Measurements from ENCODE around the gene PRDM16. TPM values are rescaled to one million over a fixed set of nuclear protein-coding genes. Genes with fewer than 3 reads are reported as not detected.

Gene PRDM16
- total RNA-seq, 1 donor from 2014 or later = not detected

GRCh38 chr1:3027611-3028371 is 41.2 kb upstream of the PRDM16 start:
- Mint-ChIP-seq H3K27ac (no peak overlapping the region), H3K4me3 (ENCODE audit: low read depth) (no peak overlapping the region), H3K4me1 (ENCODE audit: low read depth) (no peaks in the 10 kb centered on the region), H3K9me3 (no peaks in the 10 kb centered on the region), H3K36me3 (ENCODE audit: low read depth) (no peaks in the 10 kb centered on the region), H3K27me3 (ENCODE audit: low read depth) (no peaks in the 10 kb centered on the region)
- no peak for DNase-seq (ENCODE audit: low spot score)
- intact Hi-C loops (cut with micrococcal nuclease) = no loop called here

GRCh38 chr1:3028531-3029282 is 40.3 kb upstream of the PRDM16 start:
- DNase-seq (ENCODE audit: low spot score) = no peak
- Mint-ChIP-seq H3K27ac (no peak overlapping the region), H3K27me3 (ENCODE audit: low read depth) (no peaks in the 10 kb centered on the region)

GRCh38 chr1:3029481-3029961 is 39.5 kb upstream of the PRDM16 start:
- H3K27ac Mint-ChIP-seq = no peak overlapping the region
- DNase-seq (ENCODE audit: low spot score) = no peak
- no peaks in the 10 kb centered on the region for H3K4me1 Mint-ChIP-seq (ENCODE audit: low read depth)
- H3K36me3 Mint-ChIP-seq (ENCODE audit: low read depth) = no peaks in the 10 kb centered on the region
- H3K9me3 Mint-ChIP-seq = no peaks in the 10 kb centered on the region
- no peaks in the 10 kb centered on the region for H3K27me3 Mint-ChIP-seq (ENCODE audit: low read depth)
- intact Hi-C loops (cut with micrococcal nuclease) = no loop called here
- H3K4me3 Mint-ChIP-seq (ENCODE audit: low read depth) = no peak overlapping the region

More at GRCh38 chr1:3028531-3029282, 40.3 kb upstream of the PRDM16 start:
- Mint-ChIP-seq H3K4me3 (ENCODE audit: low read depth) (no peak overlapping the region), H3K36me3 (ENCODE audit: low read depth) (no peaks in the 10 kb centered on the region), H3K4me1 (ENCODE audit: low read depth) (no peaks in the 10 kb centered on the region), H3K9me3 (no peaks in the 10 kb centered on the region)
- intact Hi-C loops (cut with micrococcal nuclease) = no loop called here

- Mint-ChIP-seq H3K4me3 (ENCODE audit: low read depth) (no peak overlapping the region), H3K9me3 (no peaks in the 10 kb centered on the region), H3K4me1 (ENCODE audit: low read depth) (no peaks in the 10 kb centered on the region), H3K36me3 (ENCODE audit: low read depth) (no peaks in the 10 kb centered on the region), H3K27ac (no peak overlapping the region), H3K27me3 (ENCODE audit: low read depth) (no peaks in the 10 kb centered on the region)
- intact Hi-C loops (cut with micrococcal nuclease) = no loop called here
- no peak for DNase-seq (ENCODE audit: low spot score)
Measured at GRCh38 chr1:3029991-3030662, 38.9 kb upstream of the PRDM16 start.

- intact Hi-C loops (cut with micrococcal nuclease) = no loop called here
- H3K27ac Mint-ChIP-seq = no peak overlapping the region
- no peak for DNase-seq (ENCODE audit: low spot score)
- no peaks in the 10 kb centered on the region for H3K4me1 Mint-ChIP-seq (ENCODE audit: low read depth)
- no peaks in the 10 kb centered on the region for H3K9me3 Mint-ChIP-seq
- H3K36me3 Mint-ChIP-seq (ENCODE audit: low read depth) = no peaks in the 10 kb centered on the region
- H3K27me3 Mint-ChIP-seq (ENCODE audit: low read depth) = no peaks in the 10 kb centered on the region
- no peak overlapping the region for H3K4me3 Mint-ChIP-seq (ENCODE audit: low read depth)
Measured at GRCh38 chr1:3030663-3031381, 38.2 kb upstream of the PRDM16 start.

GRCh38 chr1:3031401-3032221 is 37.4 kb upstream of the PRDM16 start:
- Mint-ChIP-seq H3K4me3 (ENCODE audit: low read depth) (no peak overlapping the region), H3K36me3 (ENCODE audit: low read depth) (no peaks in the 10 kb centered on the region), H3K9me3 (no peaks in the 10 kb centered on the region), H3K27ac (no peak overlapping the region), H3K4me1 (ENCODE audit: low read depth) (no peaks in the 10 kb centered on the region), H3K27me3 (ENCODE audit: low read depth) (no peaks in the 10 kb centered on the region)
- no peak for DNase-seq (ENCODE audit: low spot score)
- intact Hi-C loops (cut with micrococcal nuclease) = no loop called here

GRCh38 chr1:3032371-3033039 is 36.5 kb upstream of the PRDM16 start:
- H3K9me3 Mint-ChIP-seq = no peaks in the 10 kb centered on the region
- no peak for DNase-seq (ENCODE audit: low spot score)
- no peaks in the 10 kb centered on the region for H3K36me3 Mint-ChIP-seq (ENCODE audit: low read depth)
- no peak overlapping the region for H3K27ac Mint-ChIP-seq
- no peaks in the 10 kb centered on the region for H3K4me1 Mint-ChIP-seq (ENCODE audit: low read depth)
- H3K27me3 Mint-ChIP-seq (ENCODE audit: low read depth) = no peaks in the 10 kb centered on the region
- H3K4me3 Mint-ChIP-seq (ENCODE audit: low read depth) = no peak overlapping the region
- intact Hi-C loops (cut with micrococcal nuclease) = no loop called here

- Mint-ChIP-seq H3K9me3 (no peaks in the 10 kb centered on the region), H3K4me1 (ENCODE audit: low read depth) (no peaks in the 10 kb centered on the region), H3K27ac (no peak overlapping the region), H3K27me3 (ENCODE audit: low read depth) (no peaks in the 10 kb centered on the region), H3K36me3 (ENCODE audit: low read depth) (no peaks in the 10 kb centered on the region), H3K4me3 (ENCODE audit: low read depth) (no peak overlapping the region)
- DNase-seq (ENCODE audit: low spot score) = no peak
- intact Hi-C loops (cut with micrococcal nuclease) = no loop called here
Measured at GRCh38 chr1:3033040-3033789, 35.8 kb upstream of the PRDM16 start.

- intact Hi-C loops (cut with micrococcal nuclease) = no loop called here
- no peak overlapping the region for H3K4me3 Mint-ChIP-seq (ENCODE audit: low read depth)
Measured at GRCh38 chr1:3033790-3034090, 35.3 kb upstream of the PRDM16 start.

GRCh38 chr1:3034162-3034561 is 34.8 kb upstream of the PRDM16 start:
- H3K27ac Mint-ChIP-seq = no peak overlapping the region
- intact Hi-C loops (cut with micrococcal nuclease) = no loop called here
- H3K4me1 Mint-ChIP-seq (ENCODE audit: low read depth) = no peaks in the 10 kb centered on the region
- H3K4me3 Mint-ChIP-seq (ENCODE audit: low read depth) = no peak overlapping the region
- no peak for DNase-seq (ENCODE audit: low spot score)
- no peaks in the 10 kb centered on the region for H3K9me3 Mint-ChIP-seq
- H3K36me3 Mint-ChIP-seq (ENCODE audit: low read depth) = no peaks in the 10 kb centered on the region
- no peaks in the 10 kb centered on the region for H3K27me3 Mint-ChIP-seq (ENCODE audit: low read depth)

More at GRCh38 chr1:3033790-3034090, 35.3 kb upstream of the PRDM16 start:
- Mint-ChIP-seq H3K9me3 (no peaks in the 10 kb centered on the region), H3K27me3 (ENCODE audit: low read depth) (no peaks in the 10 kb centered on the region), H3K4me1 (ENCODE audit: low read depth) (no peaks in the 10 kb centered on the region), H3K27ac (no peak overlapping the region), H3K36me3 (ENCODE audit: low read depth) (no peaks in the 10 kb centered on the region)
- DNase-seq (ENCODE audit: low spot score) = no peak

All from activated T-helper 2 cell treated with anti-CD3 and anti-CD28 coated beads, Interferon-gamma antibody, Interleukin-2, Interleukin-4, amounts not matched to agents 10 μg/mL and 5 μg/mL and 100 μg/mL, durations not matched to agents 14 hours and 24 hours and 36 hours (primary cell).